Cardiac muscle cell (in vitro differentiated cells and primary cell): ENCODE results near the gene JUP. TPM values are rescaled to one million over a fixed set of nuclear protein-coding genes. Genes with fewer than 3 reads are reported as not detected.

Experiments
- DNase-seq, 2 donors: peaks; one replicate each; pipeline versions ENCODE4 v3.0.0 to v3.0.0-alpha.2; 2010 to 2017; ENCODE audit warnings: low read depth in 1 of 2, low spot score in 1 of 2
- H3K27ac ChIP-seq: fragments of 200-600 bp; sonication (generic); 2 replicates; pipeline ENCODE4 v1.5.1; 2016
- H3K27me3 ChIP-seq: fragments of 200-600 bp; sonication (generic); 2 replicates; pipeline ENCODE4 v1.6.0; 2016; ENCODE audit warnings: control low read depth
- H3K36me3 ChIP-seq: fragments of 200-600 bp; sonication (generic); 2 replicates; pipeline ENCODE4 v1.5.1; 2016; ENCODE audit warnings: control low read depth
- H3K4me1 ChIP-seq: fragments of 200-600 bp; sonication (generic); 2 replicates; pipeline ENCODE4 v1.8.1; 2017; ENCODE audit warnings: low read depth, mild to moderate bottlenecking, mixed run types
- H3K4me3 ChIP-seq: fragments of 200-600 bp; sonication (generic); 2 replicates; pipeline ENCODE4 v1.5.1; 2016; ENCODE audit warnings: mild to moderate bottlenecking
- H3K9me3 ChIP-seq: fragments of 200-600 bp; sonication (generic); 2 replicates; pipeline ENCODE4 v1.5.1; 2017; ENCODE audit warnings: low read depth, mild to moderate bottlenecking, control low read depth
- polyA plus RNA-seq: library from polyadenylated mRNA; unstranded; fragments of >200 nt; fragmentation: Nextera tagmentation; extraction: Ambion mirVana; gene quantifications from 2 replicates; pipeline ENCODE4 v1.2.1, GENCODE V29; 2016
- total RNA-seq: library from RNA; depleted of rRNA; stranded (reverse); fragments of >200 nt; gene quantifications from 2 replicates; pipeline ENCODE4 v1.2.3, GENCODE V29; 2016
- TF ChIP-seq, protein P1 (sequence below): IDR thresholded peaks from 2 replicates; pipeline ENCODE4 v1.5.1; 2012; ENCODE audit warnings: low read depth, mild to moderate bottlenecking, low read length

The JUP gene
- total and polyA plus RNA-seq, 2 experiments from 2014 or later, result 160 to 296 TPM

DNA sequence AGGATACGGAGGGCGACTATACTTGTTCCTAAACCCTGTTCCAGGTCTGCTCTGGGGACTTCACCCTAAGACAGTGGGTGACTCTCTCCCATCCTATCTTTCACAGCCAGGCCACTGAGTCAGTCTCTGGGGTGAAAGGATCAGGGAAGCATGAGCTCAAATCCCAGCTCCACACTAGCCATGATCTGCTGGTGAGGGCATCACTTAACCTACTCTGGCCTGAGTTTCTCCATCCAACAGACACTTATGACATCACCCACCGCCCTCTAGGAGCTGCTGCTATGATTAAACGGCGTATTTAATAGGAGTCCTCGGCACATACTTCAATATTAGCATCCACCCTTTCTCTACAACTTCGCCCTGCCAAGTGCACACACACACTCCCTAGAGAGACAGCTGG is 64.3 kb downstream of the JUP start:
- no peaks in the 10 kb centered on the region for H3K9me3 ChIP-seq
- no peaks in the 10 kb centered on the region for H3K27me3 ChIP-seq
- TF ChIP-seq, protein P1, sequence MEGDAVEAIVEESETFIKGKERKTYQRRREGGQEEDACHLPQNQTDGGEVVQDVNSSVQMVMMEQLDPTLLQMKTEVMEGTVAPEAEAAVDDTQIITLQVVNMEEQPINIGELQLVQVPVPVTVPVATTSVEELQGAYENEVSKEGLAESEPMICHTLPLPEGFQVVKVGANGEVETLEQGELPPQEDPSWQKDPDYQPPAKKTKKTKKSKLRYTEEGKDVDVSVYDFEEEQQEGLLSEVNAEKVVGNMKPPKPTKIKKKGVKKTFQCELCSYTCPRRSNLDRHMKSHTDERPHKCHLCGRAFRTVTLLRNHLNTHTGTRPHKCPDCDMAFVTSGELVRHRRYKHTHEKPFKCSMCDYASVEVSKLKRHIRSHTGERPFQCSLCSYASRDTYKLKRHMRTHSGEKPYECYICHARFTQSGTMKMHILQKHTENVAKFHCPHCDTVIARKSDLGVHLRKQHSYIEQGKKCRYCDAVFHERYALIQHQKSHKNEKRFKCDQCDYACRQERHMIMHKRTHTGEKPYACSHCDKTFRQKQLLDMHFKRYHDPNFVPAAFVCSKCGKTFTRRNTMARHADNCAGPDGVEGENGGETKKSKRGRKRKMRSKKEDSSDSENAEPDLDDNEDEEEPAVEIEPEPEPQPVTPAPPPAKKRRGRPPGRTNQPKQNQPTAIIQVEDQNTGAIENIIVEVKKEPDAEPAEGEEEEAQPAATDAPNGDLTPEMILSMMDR, result no peak
- H3K27ac ChIP-seq, result no peak overlapping the region
- no peaks in the 10 kb centered on the region for H3K4me1 ChIP-seq
- H3K4me3 ChIP-seq, result no peak overlapping the region
- H3K36me3 ChIP-seq, result no peaks in the 10 kb centered on the region
- no peak for DNase-seq

DNA sequence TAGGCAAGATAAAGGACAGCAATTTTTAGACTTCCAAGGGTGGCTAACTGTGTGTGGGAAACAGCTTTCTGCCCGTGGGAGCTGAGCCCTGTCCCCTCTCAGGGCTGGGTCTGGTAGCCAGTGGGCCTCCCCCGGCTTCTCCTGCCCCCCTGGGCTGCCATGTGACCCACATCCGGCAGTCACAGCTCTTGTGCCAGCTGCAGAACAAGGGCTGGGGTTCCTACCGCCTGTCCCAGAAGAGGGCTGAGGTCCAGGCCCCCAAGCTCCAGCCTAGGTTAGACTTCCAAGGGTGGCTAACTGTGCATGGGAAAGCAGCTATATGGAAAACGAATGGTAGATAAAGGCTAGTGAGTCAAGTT is 68.2 kb downstream of the JUP start:
- Histone ChIP-seq H3K4me3 (no peak overlapping the region), H3K4me1 (no peaks in the 10 kb centered on the region), H3K36me3 (no peaks in the 10 kb centered on the region), H3K27me3 (no peaks in the 10 kb centered on the region), H3K9me3 (no peaks in the 10 kb centered on the region), H3K27ac (no peak overlapping the region)
- TF ChIP-seq, protein P1, result no peak
- DNase-seq, result no peak

DNA sequence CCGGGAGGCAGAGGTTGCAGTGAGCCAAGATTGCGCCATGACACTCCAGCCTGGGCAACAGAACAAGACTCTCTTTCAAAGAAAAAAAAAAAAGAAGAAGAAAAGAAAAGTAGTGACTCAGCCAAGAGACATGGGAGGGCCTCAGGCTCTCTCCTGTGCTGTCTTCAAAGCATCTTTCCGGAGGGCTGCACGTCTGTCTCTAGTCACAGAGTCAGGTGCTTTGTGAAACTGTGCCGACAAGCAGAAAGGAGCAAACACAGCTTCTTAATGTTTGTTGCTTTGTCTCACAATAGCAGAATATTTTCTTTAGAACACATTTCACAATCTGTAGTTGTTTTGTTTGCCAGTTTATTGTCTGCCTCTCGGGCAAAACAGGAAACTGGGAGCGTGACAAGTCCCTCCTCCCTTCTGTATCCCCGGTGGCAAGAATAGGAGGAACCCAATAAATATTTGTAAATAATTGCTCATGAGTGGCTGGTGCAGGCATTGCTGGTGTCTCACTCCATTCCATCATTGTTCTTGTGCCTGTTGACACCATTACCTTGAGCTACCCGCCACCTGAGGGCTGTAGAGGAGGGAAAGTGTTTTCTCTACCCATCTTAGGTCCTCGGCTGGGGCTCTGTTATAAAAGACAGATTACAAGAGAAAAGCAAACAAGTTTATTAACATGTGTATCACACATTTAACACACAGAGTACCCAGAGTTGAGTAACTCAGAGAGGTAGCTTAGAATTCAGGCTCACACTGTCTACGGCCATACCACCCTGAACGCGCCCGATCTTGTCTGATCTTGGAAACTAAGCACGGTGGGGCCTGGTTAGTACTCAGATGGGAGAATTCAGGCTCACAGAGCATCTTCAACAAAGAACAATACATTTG is 68.9 kb downstream of the JUP start:
- H3K36me3 ChIP-seq, result no peaks in the 10 kb centered on the region
- peak in 1 of 2 donors; percentile 55 for DNase-seq
- H3K9me3 ChIP-seq, result no peaks in the 10 kb centered on the region
- H3K27ac ChIP-seq, result no peak overlapping the region
- no peak overlapping the region for H3K4me3 ChIP-seq
- TF ChIP-seq, protein P1, result no peak
- H3K27me3 ChIP-seq, result no peaks in the 10 kb centered on the region
- no peaks in the 10 kb centered on the region for H3K4me1 ChIP-seq

DNA sequence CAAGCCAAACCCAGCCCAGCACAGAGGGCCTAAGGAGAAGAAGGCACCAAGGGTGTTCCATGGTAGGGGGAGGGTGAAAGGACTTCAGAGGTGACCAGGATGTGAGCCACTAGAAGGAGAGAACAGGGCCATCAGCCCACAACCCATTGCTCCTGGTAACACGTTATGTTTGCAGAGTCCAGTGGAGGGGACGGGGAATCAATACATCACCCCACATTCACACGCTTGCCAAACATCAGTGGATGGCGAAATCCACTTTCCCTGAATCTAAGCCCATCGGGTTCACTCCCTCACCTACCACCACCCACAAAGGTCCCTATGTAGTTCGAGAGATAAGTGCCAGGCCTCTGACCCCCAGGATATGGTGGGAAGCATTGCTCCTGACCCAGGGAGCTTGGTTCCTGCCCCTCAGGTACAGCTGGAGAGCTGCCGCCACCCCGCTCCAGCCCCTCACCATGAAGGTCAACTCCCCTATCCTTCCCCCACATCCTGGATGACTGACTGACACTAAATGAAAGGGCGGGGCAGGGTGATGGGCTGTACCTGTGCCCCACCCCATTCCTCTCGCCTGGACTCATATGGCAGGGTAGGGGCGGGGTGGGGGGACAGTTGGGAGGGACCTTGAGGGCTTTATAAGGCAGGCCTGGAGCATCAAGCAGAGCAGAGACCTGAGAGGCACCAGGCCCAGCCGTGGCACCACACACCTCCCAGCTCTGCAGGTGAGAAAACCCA is 74.7 kb downstream of the JUP start, which contains the start of gene GAST:
TSS of gene GAST (plus strand) at position 663 of the 732 bp plus-strand sequence. CDS start 3,106 bp downstream, outside the sequence.
- Histone ChIP-seq H3K9me3 (no peaks in the 10 kb centered on the region), H3K36me3 (no peaks in the 10 kb centered on the region), H3K4me1 (no peaks in the 10 kb centered on the region), H3K27ac (no peak within 1 kb of the TSS), H3K27me3 (peaks cover 26% of the 10 kb centered on the region), H3K4me3 (no peak within 1 kb of the TSS)
- no peak for DNase-seq
- TF ChIP-seq, protein P1, result no peak

DNA sequence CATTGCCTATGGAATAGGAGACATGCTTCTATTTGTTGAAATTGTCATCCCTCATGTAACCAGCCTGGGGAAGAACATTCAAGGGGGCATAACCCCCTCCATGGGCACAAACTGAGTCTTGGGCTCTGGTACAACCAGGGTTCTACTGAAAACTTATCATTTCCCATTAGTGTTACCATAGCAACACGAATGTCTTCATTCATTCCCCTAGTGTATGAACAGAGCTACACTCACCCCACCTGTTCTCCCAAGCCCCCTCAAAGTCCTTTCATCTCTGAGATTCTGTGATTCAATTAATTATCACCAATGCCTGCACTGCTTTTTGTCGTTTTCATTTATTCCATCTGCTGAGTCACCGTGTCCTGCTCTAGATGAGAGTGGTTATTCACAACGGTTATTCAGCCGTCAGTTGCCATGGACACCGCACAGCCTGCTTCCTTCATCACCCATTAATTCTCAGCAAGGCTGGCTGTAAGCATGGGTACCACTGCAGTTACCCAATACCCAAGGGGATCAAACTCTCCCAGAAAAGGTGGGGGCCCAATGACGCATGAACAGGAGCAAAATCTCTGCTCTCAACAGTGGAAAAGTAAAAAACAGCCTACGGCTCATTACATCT is 75.9 kb downstream of the JUP start:
- peak in 1 of 2 donors; percentile 66 for DNase-seq
- Histone ChIP-seq H3K4me1 (no peaks in the 10 kb centered on the region), H3K4me3 (no peak overlapping the region), H3K36me3 (no peaks in the 10 kb centered on the region), H3K9me3 (no peaks in the 10 kb centered on the region), H3K27me3 (peaks cover 26% of the 10 kb centered on the region), H3K27ac (no peak overlapping the region)
- TF ChIP-seq, protein P1, result no peak
